HG02970 (cell line): Measurements from ENCODE around the gene NFKB1.
"Not testable (repeated sequence)": the region's sequence is repeated elsewhere in the genome, so short reads cannot be mapped to it uniquely, and the experiment has no call there.

Experiments
- ATAC-seq: cut with Tn5 transposase; IDR thresholded peaks from one replicate; pipeline ENCODE4 v1.9.1; 2021; ENCODE audit warnings: mild to moderate bottlenecking, moderate library complexity, moderate number of reproducible peaks; ENCODE audit not compliant: unreplicated experiment, low FRiP score

The NFKB1 gene

GRCh38 chr4:102560571-102561341, 59.6 kb downstream of the NFKB1 start:
- ATAC-seq: no peak

DNA sequence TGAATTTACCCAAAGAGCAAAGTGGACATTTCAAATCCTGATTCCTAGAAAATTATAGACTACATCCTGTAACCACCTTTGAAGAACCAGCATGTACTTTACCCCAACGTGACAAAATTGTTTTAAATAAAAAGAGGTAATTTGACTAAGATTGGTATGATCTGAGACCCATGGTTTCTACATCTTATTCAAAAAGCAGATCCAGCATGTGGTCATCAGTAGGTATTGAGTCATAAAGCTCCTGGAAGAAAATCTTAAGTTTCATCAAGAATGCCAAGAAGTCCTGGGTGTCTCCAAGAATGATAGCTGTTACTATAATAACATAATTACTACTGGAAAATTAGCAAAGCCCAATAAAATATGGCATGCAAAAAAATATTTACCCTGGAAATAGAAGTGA, 61.8 kb downstream of the NFKB1 start:
- ATAC-seq: no peak

DNA sequence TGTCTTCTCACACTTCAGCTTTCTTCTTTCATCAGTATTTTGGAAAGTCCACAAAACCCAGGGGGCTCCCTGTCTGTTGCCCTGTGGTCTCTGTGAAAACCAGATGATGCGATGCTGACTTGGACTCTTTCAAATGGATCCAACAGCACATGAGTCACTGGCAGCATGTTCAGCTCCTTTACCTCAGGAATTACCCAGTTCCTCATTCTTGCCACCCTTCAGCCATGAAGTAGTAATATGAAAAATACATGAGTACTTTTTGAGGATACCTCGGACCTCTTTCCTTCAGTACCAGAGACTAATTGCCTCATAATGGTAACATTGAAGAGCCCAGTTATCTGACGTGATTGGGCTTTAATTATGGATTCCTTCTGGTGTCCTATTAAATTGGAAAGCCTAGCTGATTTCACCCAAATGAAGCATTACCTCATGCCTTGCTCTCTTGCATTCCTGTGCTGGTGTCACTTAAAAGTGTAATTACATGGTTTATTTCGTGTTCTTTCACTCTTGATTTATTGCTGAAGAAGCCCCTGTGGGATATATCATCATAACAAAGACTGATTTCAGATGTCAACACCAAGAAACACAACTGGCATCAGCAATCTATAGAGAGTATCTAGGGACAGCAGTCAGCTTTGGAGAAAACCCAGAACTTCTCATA, 63.4 kb downstream of the NFKB1 start:
- peak; percentile 65 for ATAC-seq

DNA sequence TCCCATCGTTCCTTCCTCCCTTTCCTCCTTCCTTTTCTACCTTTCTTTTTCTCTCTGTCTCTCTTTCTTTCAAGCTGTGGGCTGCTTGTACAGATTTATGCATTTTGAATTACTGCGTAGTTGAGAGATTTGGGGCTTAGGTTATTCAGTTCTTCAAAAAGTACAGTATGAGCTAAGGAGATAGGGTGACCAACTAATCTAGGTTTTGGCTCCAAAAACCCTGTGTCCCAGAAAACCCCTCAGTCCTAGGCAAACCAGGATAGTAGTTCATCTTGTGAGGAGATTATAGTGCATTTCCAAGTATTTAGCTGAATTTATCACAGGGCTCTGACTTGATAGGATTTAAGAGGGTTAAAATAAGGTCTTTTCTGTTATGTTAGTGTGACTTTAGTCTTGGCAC, 64.5 kb downstream of the NFKB1 start:
- ATAC-seq: no peak

- ATAC-seq: no peak
These were observed 65.3 kb downstream of the NFKB1 start for GRCh38 chr4:102566426-102566825.

DNA sequence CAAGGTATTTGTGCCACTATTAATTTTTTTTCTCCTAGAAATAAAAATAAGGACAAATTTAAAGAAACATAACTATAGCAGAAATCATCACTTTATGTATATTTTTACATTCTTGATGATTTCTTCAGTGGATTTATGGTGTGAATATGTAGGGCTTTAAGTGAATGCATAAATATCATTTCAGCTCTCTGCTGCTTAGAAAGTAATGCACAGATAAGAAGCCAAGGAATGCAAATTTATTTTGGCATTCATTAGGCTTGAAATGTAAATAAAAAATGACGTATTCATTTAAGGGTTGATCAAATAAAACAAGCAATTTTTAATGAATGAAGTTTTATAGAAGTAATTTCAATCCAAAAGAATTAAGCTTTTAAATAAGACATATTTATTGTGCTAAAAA, 66.3 kb downstream of the NFKB1 start:
- ATAC-seq: no peak

DNA sequence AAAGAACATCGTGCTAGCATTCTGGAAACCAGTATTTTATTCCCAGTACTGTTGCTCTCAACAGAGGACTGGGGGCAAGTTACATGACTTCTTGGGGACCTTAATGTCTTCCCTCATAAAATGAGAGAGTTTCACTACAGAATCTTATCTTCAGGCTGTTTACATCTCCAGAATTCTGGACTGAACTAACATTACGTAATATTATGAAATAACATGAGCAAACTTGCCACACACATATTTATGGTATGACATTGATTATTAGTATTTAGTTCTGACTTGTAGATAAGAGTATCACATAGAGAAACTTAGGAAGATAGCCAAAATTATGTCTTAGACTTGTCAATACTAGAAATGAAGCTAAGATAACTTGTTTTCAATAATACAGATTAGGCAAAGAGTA, 68.0 kb downstream of the NFKB1 start:
- no peak for ATAC-seq

GRCh38 chr4:102570211-102570610, 69.1 kb downstream of the NFKB1 start:
- ATAC-seq: not testable (repeated sequence)

DNA sequence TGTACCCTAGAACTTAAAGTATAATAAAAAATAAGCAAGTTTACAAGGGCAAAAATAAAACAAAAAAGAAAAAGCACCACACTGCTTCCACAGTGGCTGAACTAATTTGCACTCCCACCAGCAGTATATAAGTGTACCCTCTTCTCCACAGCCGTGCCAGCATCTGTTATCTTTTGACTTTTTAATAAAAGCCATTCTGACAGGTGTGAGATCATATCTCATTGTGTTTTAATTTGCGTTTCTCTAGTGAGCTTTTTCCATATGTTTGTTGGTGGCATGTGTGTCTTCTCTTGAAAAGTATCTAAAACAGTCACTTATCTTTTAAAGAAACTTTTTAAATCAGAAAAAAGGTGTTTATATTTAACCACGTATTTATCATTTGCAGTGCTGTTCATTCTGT, 71.3 kb downstream of the NFKB1 start:
- ATAC-seq: no peak

- no peak for ATAC-seq
These were observed 73.2 kb downstream of the NFKB1 start for GRCh38 chr4:102574317-102574716.

DNA sequence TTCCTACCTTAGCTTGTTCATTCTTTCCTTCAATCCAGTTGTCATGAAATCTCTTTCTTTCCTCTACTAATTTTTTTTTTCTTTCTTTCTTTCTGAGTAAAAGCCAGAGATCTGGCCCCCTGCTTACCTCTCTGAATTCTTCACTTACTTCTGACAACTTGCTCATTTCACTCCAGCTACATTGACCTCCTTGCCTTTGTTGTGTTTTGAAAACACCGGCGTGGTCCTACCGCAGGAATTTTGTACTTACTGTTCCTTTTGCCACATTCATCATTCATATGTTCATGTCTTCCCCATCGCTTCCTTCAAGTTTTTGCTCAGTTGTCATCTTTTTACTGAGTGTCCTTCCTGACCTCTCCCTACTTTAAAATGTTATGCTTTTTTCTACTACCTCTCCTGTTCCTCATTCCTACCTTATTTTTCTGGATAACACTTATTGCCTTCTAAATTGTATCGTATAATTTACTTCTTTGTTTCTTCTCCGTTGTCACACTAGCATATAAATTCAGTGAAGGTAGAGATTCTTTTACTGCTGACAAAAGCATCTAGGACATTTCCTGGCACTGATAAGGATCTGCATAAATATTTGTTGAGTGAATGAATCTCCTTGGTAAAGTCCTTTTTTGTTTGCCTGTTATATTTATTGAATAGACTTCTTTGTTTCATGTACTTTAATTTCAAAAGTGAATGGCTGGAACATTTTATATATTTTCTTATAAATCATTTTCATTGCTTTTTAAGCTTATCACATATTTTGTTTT, 74.4 kb downstream of the NFKB1 start:
- ATAC-seq: no peak

DNA sequence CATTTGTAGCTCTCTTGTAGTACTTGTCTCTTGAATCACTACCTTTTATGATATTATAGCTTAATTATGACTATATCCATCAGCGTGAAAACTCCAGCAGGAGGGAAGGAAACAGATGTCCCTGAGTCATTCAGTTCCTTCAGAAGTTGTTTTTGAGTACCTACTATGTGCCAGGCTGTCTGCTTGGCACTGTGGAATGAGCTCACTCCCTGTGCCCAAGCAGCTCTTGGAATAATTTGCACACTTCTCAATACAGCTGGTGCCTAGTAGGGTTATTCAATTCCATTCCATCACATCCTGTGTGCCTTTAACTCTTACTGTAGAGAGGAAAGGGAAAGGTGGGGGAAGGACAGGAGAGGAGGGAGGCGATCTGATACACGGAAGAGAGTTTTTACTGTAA, 77.1 kb downstream of the NFKB1 start:
- no peak for ATAC-seq

- ATAC-seq: no peak
These were observed 77.7 kb downstream of the NFKB1 start for GRCh38 chr4:102578819-102579218.

- no peak for ATAC-seq
These were observed 78.8 kb downstream of the NFKB1 start for GRCh38 chr4:102579794-102580462.

GRCh38 chr4:102580463-102580842, 79.3 kb downstream of the NFKB1 start:
- ATAC-seq: no peak

GRCh38 chr4:102584091-102584490, 82.9 kb downstream of the NFKB1 start:
- no peak for ATAC-seq

- ATAC-seq: no peak
These were observed 84.2 kb downstream of the NFKB1 start for GRCh38 chr4:102585329-102585728.

- no peak for ATAC-seq
These were observed 85.0 kb downstream of the NFKB1 start for GRCh38 chr4:102586002-102586643.

DNA sequence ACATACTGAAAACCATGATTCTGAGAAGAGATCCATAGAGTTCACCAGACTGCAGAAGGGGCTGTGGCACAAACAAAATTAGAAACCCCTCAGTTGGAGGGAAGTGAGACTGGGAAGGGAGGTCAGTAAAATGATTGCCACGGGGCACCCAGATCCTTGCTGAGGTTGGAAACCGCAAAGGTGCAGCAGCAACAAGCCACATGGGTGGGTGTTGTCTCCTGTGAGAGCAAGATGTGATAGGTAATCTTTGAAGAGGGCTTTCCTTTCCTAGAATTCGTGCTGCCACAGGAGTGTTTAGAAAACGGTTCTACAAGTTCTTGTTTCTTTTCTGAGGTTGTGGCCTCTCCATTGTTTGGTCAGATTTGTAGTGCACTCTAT, 85.5 kb downstream of the NFKB1 start:
- no peak for ATAC-seq

DNA sequence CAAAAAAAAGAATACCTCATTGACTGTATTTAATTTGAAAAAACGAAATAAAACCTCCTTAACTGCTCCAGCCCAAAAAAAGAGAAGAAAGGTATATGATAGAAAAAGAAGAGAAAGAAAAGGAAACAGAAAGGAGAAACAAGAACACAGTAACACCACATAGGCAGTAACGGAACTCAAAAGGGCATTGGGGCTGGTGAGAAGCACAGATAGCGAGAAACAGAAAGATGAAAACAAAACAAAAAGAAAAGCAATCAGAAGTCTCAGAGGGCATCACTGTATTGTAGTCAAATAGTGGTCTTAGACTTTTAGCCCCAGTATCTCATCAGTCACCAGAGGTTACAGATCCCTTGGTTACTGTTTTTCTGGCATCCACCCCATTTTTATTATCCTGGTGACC, 88.6 kb downstream of the NFKB1 start:
- no peak for ATAC-seq

DNA sequence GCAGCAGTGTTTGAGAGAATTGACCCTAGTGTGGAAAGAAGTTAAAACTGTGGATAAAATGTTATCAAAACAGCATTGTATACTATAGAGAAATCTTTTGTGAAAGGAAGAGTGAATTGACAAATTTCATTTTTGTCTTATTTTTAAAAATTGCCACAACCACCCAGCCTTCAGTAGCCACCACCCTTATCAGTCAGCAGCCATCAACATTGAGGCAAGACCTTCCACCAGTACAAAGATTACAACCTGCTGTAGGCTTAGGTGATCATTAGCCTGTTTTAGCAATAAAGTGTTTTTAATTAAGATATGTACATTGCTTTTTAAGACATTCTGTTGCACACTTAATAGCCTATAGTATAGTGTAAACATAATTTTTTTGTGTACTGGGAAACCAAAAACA, 91.1 kb downstream of the NFKB1 start:
- no peak for ATAC-seq
